ENCODE data around the gene NOPCHAP1.
"Not testable (repeated sequence)": the region's sequence is repeated elsewhere in the genome, so short reads cannot be mapped to it uniquely, and the experiment has no call there.

Gene NOPCHAP1

DNA sequence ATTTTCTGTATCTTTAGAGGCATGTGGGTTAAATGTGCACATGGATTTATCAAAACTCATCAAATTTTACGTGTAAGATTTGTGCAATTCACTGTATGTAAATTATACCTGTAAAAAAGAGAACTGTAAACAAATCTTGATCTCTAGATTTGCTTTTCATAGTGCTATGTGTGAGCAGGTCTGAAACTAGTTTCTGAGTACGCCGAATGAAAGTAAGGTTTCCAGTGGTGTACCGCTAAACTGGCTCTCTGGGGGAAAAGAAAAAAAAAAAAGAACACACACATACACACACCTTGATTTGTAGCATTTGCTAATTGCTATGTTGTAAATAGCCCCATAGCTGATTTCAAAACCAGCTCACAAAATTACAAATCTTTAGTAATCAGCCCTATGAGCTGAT is 19.4 kb upstream of the NOPCHAP1 start:
- DNase-seq = no peak

DNA sequence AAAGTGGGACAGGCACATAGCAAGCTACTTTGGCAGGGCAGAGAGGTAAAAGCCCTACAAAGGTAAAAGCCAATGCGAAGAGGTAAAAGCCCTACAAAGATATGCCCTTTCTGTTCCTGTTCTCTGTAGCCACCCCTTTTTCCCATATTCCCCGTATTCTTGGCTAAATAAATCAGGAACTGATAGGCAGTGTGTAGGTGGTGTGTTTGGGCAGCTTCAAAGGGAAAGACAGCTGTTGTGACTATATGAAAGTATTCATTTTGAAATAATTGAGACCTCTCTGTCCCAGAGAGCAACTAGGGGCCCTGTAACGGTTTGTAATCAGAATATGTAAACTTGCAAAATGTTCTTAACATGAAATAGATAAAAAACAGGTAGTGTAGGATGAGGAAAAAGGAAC is 16.8 kb upstream of the NOPCHAP1 start:
- no peak for DNase-seq

DNA sequence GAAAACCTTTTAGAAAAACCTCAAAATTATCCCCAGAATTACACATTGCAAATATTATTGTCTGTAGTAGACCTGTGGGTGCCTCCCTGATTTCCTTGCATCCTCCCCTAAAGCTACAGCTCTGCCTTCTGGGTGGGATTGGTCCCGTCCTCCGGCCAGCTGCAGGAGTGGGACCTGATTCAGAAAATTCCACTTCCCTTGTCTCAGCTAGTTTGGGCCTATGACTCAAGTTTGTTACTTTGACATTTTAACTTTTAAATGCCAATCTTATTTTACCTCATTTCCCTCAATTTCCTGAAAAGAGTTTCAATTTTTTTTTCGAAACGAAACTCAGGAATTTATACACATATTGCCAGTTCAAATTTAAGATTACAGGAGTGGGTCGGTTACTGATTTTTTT is 14.8 kb upstream of the NOPCHAP1 start:
- no peak for DNase-seq

DNA sequence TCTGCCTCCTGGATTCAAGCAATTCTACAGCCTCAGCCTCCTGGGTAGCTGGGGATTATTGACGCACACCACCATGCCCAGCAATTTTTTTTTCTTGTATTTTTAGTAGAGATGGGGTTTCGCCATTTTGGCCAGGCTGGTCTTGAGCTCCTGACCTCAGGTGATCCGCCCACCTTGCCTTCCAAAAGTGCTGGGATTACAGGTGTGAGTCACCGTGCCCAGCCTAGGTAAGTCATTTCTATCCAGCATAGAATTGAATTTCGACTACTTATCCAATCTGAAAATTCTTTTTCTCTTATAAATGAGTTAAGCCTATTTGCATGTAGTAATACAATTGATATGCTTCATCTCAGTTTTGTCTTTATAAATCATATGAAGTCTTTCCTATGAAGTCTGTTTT is 12.9 kb upstream of the NOPCHAP1 start:
- no peak for DNase-seq

DNA sequence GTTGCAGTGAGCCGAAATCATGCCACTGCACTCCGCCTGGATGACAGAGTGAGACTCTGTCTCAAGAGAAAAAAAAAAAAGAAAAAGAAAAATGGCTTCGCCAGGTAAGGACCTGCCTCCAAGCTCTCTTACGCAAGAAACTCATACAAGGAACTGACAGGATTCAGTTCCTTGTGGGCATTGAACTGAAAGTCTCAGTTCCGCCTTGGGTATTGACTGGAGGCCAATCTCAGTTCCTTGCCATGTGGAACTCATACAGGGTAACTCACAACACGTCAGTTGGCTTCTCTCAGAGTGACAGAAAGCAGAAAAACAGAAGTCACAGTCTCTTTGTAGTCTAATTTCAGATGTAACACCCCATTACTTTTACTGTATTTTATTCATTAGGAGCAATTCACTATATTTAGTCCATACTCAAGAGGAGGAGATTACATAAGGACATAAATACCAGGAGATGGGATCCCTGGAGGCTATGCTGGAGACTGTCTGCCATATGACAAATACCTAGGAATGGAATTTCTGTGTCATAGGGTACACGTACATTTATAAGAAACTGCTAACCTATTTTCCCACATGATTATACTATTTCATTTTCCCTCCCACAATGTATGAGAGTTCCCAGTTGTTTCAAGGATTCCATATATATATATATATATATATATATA is 11.4 kb upstream of the NOPCHAP1 start:
- DNase-seq = no peak

DNA sequence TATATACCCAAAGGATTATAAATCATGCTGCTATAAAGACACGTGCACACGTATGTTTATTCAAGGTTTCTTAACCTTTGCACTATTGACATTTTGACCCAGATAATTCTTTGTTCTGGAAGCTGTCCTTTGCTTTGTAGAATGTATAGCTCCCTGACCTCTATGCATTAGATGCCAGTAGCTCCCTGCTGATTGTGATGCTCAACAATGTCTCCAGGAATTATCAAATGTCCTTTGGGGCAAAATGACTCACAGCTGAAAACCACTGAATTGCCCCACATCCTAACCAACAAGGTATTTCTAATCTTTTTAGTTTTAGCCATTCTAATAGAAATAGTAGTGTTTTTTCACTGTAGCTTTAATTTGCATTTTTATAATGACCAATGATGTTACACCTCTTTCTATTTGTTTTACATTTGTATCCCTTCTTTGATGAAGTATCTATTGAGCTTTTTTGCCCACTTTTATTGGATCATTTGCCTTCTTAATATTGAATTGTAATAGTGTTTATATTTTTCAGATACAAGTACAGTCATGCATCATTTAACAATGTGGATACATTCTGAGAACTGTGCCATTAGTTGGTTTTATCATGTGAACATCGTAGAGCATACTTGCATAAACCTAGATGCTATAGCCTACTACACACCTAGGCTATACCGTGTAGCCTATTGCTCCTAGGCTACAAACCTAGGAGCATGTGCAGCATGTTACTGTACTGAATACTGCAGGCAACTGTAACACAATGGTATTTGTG is 10.4 kb upstream of the NOPCHAP1 start:
- DNase-seq = no peak

DNA sequence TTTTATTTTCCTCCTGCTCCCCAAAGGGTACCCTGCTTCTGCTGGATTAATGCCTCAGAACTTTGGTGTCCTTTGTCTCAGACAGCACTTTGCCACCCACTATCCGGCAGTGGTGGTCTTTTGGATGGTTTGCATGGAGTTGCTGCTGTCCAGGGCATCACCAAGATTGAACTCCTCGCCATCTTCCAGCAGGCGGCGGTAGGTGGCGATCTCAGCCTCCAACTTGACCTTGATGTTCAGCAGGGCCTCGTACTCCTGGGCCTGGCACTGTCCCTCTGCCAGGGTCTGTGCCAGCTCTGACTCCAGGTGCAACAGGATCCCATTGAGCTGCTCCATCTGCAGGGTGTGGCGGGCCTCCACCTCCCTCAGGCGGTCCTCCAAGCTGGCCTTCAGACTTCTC is 9.4 kb upstream of the NOPCHAP1 start:
- DNase-seq = no peak

DNA sequence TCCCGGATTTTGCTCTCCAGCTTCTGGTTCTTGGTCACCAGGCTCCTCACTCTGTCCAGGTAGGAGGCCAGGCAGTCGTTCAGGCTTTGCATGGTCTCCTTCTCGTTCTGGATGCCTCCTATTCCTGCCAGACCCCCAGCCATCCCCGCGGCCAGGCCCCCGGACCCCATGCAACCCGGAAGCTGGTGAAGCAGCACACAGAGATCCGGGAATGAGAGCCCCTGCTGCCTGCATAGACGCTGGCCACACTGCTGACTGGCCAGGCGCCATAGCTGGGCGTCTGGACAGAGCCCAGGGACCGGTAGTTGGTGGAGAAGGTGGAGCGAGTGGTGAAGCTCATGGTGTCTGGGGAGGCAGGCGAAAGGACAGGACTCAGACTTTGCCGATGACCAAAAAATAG is 8.4 kb upstream of the NOPCHAP1 start:
- not testable (repeated sequence) for DNase-seq

DNA sequence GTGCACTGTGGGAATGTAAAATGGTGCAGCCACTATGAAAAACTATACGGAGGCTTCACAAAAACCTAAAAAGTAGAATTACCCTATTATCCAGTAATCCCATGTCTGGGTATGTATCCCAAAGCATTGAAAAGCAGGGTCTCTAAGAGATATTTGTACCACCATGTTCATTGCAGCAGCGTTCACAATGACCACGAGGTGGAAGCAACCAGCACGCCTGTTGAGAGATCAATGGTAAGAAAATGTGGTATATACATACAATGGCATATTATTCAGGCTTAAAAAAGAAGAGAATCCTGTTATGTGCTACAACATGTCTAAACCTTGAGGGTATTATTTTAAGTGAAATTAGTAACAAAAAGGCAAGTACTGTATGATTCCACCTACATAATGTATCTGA is 910 bp upstream of the NOPCHAP1 start:
- DNase-seq = no peak

DNA sequence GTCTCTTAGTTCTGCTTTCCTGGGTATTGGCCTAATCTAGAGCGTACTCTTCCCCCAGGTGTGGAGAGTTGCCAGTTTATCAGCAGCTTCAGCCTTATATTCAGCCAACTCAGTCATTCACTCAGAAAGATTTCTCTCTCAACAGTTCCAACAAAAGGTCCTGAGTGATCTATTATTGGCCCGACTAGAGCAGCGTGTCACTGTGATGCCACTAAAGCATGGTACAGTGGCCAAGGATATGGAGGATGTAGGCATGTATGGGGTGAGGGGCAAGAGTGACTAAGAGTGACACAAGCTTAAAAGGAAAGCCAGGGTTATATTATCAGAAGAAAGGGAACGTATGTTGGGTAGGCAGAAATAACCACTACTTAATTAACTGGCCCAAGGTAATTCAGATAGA is 4.8 kb downstream of the NOPCHAP1 start:
- DNase-seq = no peak

DNA sequence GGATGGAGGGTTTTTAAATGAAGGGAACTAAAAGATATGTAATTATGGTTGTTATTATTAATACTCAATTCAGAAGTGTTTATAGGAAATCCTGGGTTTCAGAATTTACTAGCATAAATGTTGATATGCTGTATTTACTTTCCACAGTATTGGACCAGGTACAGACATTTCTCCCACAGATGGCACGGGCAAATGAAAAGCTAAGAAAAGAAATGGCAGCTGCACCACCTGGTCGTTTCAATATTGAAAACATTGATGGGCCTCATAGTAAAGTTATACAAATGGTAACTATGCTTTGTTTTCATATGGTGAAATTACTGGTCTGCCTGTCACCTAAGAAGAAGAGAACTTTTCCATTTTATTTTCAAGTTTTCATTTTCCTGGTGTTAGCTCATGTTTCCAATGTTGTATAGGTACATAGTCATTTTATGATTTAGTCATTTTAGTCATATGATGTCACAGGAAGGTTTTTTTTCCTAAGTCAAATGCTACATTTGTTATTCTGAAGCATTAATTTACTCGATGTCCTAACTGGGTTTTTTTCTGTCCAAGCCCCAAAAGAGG is 5.5 kb downstream of the NOPCHAP1 start:
- DNase-seq = no peak

DNA sequence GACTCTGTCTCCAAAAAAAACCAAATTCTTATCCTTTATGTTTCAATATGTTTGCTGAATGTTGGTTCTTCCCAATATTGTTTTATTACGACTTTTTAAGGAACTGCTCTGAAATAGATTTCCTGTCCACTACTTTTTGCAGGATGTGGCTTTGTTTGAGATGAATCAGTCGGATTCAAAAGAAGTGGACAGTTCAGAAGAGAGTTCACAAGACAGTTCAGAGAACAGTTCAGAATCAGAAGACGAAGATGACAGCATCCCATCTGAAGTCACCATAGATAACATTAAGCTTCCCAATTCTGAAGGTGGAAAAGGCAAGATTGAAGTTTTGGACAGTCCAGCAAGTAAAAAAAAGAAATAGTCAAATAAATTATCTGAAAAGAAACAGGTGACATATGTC is 8.2 kb downstream of the NOPCHAP1 start:
- no peak for DNase-seq

DNA sequence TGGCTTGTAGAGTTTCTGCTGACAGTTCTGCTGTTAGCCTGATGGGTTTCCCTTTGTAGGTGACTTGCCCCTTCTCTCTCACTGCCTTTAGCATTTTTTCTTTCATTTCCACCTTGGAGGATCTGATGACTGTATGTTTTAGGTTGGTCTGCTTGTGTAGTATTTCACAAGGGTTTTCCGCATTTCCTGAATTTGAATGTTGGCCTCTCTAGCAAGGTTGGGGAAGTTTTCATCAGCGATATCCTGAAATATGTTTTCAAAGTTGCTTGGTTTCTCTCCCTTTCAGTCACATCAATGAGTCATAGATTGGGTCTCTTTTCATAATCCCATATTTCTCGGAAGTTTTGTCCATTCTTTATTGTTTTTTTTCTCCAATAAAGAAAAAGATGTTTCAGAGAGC is 11.4 kb downstream of the NOPCHAP1 start:
- no peak for DNase-seq

DNA sequence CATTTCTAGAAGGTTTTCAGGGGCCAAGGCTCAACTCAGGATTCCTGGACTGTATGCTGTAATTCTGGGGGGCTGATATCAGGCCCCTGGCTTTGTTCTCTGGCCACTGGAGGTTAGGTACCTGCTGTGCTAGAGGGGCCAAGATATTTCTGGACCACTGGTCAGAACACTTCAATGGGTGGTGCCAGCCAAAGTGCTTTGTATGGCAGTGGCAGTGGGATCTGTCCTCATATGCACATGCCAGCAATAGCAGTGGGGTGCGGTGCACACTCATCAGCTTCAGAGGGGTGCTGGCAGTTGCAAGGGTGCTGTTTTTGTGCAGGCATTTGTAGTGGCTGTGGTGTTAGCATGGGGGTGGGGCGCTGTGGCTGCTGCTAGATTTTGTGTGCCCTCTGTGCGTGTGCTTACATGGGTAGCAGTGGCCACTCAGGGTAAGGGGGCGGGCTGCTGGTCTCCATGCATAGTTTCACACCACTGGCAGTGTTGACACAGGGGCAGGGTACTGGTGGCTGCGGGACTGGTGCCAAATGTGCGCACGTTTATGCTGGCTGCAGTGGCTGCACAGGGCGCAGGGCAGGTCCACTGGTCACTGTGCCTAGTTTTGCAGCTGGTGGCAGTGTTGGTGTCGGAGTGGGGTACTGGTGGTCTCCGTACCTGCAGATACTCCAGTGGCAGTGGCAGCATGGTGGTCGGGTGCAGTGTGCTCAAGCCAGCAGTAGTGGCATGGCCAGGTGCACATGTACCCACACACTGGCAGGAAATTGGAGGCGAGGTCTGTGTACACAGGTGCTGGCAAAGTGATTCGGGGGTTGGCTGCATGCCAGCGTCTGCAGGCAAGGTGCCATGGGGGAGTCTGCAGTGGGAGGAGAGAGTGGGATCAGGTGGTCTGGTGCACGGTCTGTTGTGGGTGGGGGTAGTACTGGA is 12.6 kb downstream of the NOPCHAP1 start:
- DNase-seq = peak; percentile 80

DNA sequence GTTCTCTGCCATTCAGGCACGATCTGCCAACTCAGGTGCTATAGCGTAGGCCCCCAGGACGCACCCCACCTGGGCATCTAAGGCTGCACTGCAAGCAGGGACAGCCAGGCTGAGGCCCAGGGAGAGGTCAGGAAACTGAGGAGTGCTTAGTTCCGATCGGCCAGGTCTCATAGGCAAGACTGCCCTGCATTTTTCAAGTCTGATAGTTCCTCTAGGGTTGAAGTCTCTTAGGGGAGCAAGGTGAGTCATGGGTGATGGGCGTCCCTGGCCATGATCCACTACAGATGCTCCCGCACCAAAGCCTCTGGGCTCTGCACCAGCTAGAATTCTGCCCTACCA is 13.2 kb downstream of the NOPCHAP1 start:
- DNase-seq = no peak

DNA sequence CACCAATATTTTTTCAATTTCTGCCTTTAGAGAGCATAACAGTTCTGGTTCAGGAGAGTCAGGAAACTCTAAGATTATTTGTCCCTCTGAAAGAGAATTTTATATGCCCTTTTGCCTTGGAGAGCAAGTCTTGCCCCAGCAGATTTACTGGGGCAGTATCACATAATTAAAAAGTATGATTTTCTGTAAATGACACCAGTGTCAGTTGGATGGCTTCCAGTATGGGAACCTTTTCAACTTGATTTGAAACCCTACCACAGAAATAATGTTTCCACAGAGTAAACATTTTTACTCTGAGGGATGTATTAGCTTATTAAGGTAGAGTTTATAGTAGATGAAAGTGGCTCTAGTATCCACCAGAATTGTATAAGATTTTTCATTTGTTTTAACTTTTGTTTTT is 15.4 kb downstream of the NOPCHAP1 start:
- DNase-seq = no peak

DNA sequence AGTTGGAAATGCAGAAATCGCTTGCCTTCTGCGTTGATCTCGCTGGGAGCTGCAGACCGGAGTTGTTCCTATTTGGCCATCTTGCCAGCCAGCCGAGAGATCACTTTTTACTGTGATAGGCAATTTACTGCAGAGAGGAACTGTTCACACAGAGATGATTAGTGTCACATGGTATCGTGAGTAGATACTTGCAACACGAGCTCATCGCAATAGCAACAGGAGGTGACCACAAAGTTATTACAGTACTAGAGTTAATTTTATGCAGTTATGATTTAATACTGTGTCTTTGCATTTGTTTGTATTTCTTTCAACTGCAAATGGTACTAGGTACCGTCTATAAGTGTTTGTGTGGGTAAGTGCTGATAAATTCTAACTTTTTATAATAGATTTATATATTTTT is 27.8 kb downstream of the NOPCHAP1 start:
- DNase-seq = no peak

DNA sequence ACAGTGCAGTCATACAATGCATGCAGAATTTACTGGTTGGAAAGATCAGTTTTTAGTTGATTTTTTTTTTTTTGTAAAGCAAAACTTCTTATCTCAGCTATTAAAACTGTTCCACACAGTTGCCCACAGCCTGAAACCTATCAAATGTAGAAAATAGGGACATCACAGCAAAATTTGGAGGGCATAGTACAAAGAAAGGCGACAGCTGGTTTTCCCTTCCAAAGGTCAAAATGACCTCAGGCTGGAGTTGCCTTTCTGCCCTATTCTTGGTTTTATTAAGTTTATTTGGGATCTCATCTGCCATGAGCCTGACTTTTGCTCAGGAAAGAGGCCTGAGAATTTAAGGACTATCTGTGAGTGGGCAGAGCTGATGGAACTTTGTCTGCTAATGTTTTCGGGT is 28.5 kb downstream of the NOPCHAP1 start:
- no peak for DNase-seq

DNA sequence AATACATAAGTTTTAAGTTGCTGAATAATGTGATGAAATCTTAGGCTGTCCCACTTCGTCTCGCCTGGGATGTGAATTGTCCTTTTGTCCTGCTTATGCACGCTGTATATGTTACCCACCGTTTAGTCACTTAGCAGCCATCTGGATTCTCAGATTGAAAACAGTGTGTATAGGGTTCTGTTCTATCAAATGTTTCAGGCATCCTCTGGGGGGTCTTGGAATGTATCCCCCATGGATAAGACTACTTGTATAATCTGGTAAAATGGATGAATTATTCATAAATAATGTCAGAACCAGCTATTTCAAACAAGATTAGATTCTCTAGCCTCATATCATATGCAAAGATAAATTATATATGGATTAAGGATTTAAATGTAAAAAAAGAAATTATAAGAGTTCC is 29.4 kb downstream of the NOPCHAP1 start:
- no peak for DNase-seq

DNA sequence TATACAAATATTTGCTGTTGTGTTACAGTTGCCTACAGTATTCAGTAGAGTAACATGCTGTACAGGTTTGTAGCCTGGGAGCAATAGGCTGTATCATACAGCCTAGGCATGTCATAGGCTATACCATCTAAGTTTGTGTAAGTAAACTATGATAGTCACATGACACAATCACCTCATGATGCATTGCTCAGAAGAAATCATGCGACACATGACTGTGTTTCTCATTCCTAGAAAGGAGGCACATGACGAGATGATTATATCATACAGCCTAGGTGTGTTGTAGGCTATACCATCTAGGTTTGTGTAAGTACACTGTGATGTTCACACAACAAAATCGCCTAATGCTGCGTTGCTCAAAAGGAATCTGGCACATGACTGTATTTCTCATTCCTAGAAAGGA is 31.9 kb downstream of the NOPCHAP1 start:
- no peak for DNase-seq

DNA sequence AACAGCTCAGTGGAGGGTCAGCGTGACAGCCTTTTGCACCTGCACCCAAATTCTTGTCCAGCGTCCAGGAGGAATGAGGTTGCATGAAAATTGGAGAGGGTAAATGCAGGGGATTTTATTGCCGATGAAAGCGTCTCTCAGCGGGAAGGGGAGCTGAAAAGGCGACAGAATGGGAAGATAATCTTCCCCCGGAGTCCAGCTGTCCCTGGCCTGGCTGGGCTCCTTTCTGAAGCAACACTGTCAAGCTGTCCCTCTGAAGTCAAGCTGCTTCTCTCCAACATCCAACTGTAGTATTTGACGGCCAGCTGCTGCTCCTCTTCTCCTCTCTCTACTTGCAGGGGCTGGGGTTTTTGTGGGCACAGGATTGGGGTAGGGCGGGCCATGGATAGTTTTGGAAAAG is 32.7 kb downstream of the NOPCHAP1 start:
- DNase-seq = peak; percentile 42

DNA sequence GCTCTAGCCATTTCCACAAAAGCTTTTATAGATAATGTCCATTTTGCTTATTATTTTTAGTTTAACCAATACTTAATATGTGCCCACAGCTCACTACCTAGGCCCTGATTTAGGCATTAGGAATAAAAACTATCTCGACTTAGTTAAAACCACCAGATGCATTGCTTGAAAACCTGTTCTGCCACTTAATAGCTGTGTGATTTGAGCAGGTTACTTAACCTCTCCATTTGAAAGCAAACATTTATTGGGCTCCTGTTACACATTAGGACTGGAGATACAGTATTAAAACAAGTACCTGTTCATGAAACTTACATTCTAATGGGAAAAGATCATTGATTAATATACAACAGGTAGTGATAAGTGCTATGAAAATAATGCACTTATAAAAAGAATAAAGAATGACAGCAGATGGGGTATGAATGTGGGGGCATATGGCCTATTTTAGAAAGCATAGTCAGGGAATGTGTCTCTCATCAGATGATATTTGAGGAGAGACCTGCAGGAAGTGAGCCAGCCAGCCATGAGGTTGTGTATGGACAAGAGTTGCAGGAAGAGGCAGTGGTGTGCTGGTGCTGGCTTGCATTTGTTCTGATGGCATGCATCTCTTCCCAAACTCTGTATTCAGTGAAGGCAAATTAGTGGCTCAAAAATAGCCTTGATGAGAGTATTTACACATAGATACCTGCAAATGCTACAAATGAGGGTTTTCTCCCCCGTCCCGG is 34.3 kb downstream of the NOPCHAP1 start:
- no peak for DNase-seq

DNA sequence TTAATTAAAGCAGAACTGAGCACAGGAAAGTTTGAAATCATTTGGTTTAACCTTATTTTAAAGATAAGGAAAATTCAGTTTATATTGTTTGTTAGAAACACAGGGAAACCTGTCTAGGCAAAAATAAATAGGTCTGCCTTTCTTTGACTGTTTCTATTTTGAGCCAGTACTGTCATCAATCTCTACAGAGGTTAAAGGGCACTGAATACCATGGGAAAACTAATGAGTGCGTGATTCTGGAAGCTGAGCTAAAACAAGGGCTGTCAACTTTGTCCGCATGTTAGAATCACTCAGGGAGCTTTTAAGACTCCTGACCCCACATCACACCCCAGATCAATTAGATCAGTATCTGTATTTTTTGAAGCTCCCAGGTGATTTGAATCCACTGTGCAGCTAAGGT is 38.8 kb downstream of the NOPCHAP1 start:
- no peak for DNase-seq

Data from NCI-H1092 (cell line).